ENCODE data around the gene CYP17A1. TPM values are rescaled to one million over a fixed set of nuclear protein-coding genes. Genes with fewer than 3 reads are reported as not detected.

The CYP17A1 gene
- total and polyA plus RNA-seq, 2 donors from 2014 or later = 3.3 to 11.6 TPM

GRCh38 chr10:102869258-102870198, 32.3 kb upstream of the CYP17A1 start, which contains the start of gene AS3MT:
Gene AS3MT, plus strand, starts transcription at chr10:102869470. Its CDS starts 123 bp downstream, at chr10:102869593.
- Histone ChIP-seq H3K36me3 (ENCODE audit: control insufficient read depth in 2 of 3, insufficient read depth in 3 of 3, low read length in 3 of 3) (peaks cover 0 to 2% (median 0%) of the 10 kb centered on the region in 3 donors), H3K4me3 (ENCODE audit: low read length in 3 of 3) (peak within 1 kb of the TSS; percentile 59 to 80 (median 70)), H3K27me3 (ENCODE audit: control insufficient read depth, insufficient read depth, low read length) (no peaks in the 10 kb centered on the region), H3K9ac (ENCODE audit: low read length in 3 of 3) (peak within 1 kb of the TSS; percentile 38 to 78 (median 59)), H3K4me1 (ENCODE audit: control insufficient read depth in 2 of 3, insufficient read depth in 2 of 3, low read depth in 1 of 3, low read length in 3 of 3) (peaks cover 0 to 7% (median 0%) of the 10 kb centered on the region in 3 donors), H3K9me3 (ENCODE audit: control insufficient read depth in 2 of 3, insufficient read depth in 1 of 3, low read length in 3 of 3) (no peaks in the 10 kb centered on the region), H3K27ac (ENCODE audit: low read depth in 2 of 2, low read length in 2 of 2) (no peak within 1 kb of the TSS)
- peak; percentile 79 to 88 (median 83) for DNase-seq
- no peak for TF ChIP-seq CTCF (IDR thresholded peaks at IDR 0.05; ENCODE audit: borderline replicate concordance, extremely low read depth, insufficient read depth)
- intact Hi-C loops (cut with DNase I) = no loop called here
- FAIRE-seq = no peak

- Histone ChIP-seq H3K36me3 (ENCODE audit: control insufficient read depth in 2 of 3, insufficient read depth in 3 of 3, low read length in 3 of 3) (peaks cover 0 to 2% (median 0%) of the 10 kb centered on the region in 3 donors), H3K27ac (ENCODE audit: low read depth in 2 of 2, low read length in 2 of 2) (no peak overlapping the region), H3K9ac (ENCODE audit: low read length in 3 of 3) (peak overlapping the region; percentile 38 to 73 (median 52)), H3K9me3 (ENCODE audit: control insufficient read depth in 2 of 3, insufficient read depth in 1 of 3, low read length in 3 of 3) (no peaks in the 10 kb centered on the region), H3K4me3 (ENCODE audit: low read length in 3 of 3) (peak overlapping the region; percentile 59 to 80 (median 70)), H3K4me1 (ENCODE audit: control insufficient read depth in 2 of 3, insufficient read depth in 2 of 3, low read depth in 1 of 3, low read length in 3 of 3) (peaks cover 0 to 7% (median 0%) of the 10 kb centered on the region in 3 donors), H3K27me3 (ENCODE audit: control insufficient read depth, insufficient read depth, low read length) (no peaks in the 10 kb centered on the region)
- no peak for FAIRE-seq
- intact Hi-C loops (cut with DNase I) = no loop called here
- no peak for TF ChIP-seq CTCF (IDR thresholded peaks at IDR 0.05; ENCODE audit: borderline replicate concordance, extremely low read depth, insufficient read depth)
- peak in 1 of 5 donors; percentile 53 for DNase-seq
These were observed 31.7 kb upstream of the CYP17A1 start for GRCh38 chr10:102868911-102869257.

GRCh38 chr10:102865620-102866019, 28.4 kb upstream of the CYP17A1 start:
- no peak for TF ChIP-seq CTCF (IDR thresholded peaks at IDR 0.05; ENCODE audit: borderline replicate concordance, extremely low read depth, insufficient read depth)
- no peak overlapping the region for H3K9ac ChIP-seq (ENCODE audit: low read length in 3 of 3)
- H3K4me1 ChIP-seq (ENCODE audit: control insufficient read depth in 2 of 3, insufficient read depth in 2 of 3, low read depth in 1 of 3, low read length in 3 of 3) = peaks cover 0 to 7% (median 0%) of the 10 kb centered on the region in 3 donors
- FAIRE-seq (peak; percentile 37), DNase-seq (no peak)
- H3K4me3 ChIP-seq (ENCODE audit: low read length in 3 of 3) = no peak overlapping the region
- no peaks in the 10 kb centered on the region for H3K27me3 ChIP-seq (ENCODE audit: control insufficient read depth, insufficient read depth, low read length)
- H3K27ac ChIP-seq (ENCODE audit: low read depth in 2 of 2, low read length in 2 of 2) = no peak overlapping the region
- H3K9me3 ChIP-seq (ENCODE audit: control insufficient read depth in 2 of 3, insufficient read depth in 1 of 3, low read length in 3 of 3) = no peaks in the 10 kb centered on the region
- H3K36me3 ChIP-seq (ENCODE audit: control insufficient read depth in 2 of 3, insufficient read depth in 3 of 3, low read length in 3 of 3) = peaks cover 0 to 8% (median 3%) of the 10 kb centered on the region in 3 donors
- intact Hi-C loops (cut with DNase I) = no loop called here
